GM23338 (cell line): ENCODE results near the gene PGBD5. TPM values are rescaled to one million over a fixed set of nuclear protein-coding genes. Genes with fewer than 3 reads are reported as not detected.

Source experiments
- ATAC-seq: fragments of 200-7000 bp; cut with Tn5 transposase; 3 replicates; pipeline ENCODE4 v1.9.1; 2020
- DNase-seq: peaks from one replicate; pipeline ENCODE4 v3.0.0-alpha.2; 2015; ENCODE audit warnings: low spot score
- H2AFZ ChIP-seq: fragments of 200-600 bp; sonication (generic); 2 replicates; pipeline ENCODE4 v1.8.0; 2016; ENCODE audit warnings: antibody characterized with exemption, mild to moderate bottlenecking, moderate library complexity
- H3F3A ChIP-seq: fragments of 200-600 bp; sonication (generic); replicated peaks from 2 replicates; pipeline ENCODE4 v1.8.0; 2017; ENCODE audit warnings: antibody characterized with exemption, mixed run types, low read depth
- H3K27ac ChIP-seq: fragments of 200-600 bp; sonication (generic); 2 replicates; pipeline ENCODE4 v1.6.1; 2016; ENCODE audit warnings: low read depth
- H3K27me3 ChIP-seq: fragments of 200-600 bp; sonication (generic); 2 replicates; pipeline ENCODE4 v1.8.0; 2016; ENCODE audit warnings: mild to moderate bottlenecking, mixed run types, moderate library complexity; ENCODE audit not compliant: insufficient read depth
- H3K36me3 ChIP-seq: fragments of 200-600 bp; sonication (generic); 2 replicates; pipeline ENCODE4 v1.8.0; 2016; ENCODE audit warnings: mild to moderate bottlenecking; ENCODE audit not compliant: insufficient read depth
- H3K4me1 ChIP-seq: fragments of 200-600 bp; sonication (generic); 2 replicates; pipeline ENCODE4 v1.8.0; 2016; ENCODE audit warnings: mild to moderate bottlenecking, moderate library complexity; ENCODE audit not compliant: insufficient read depth
- H3K4me2 ChIP-seq: fragments of 200-600 bp; sonication (generic); 2 replicates; pipeline ENCODE4 v1.7.1; 2017; ENCODE audit warnings: mixed run types
- H3K4me3 ChIP-seq: fragments of 200-600 bp; sonication (generic); 2 replicates; pipeline ENCODE4 v1.6.1; 2016; ENCODE audit warnings: mixed run types
- H3K79me2 ChIP-seq: fragments of 200-600 bp; sonication (generic); replicated peaks from 2 replicates; pipeline ENCODE4 v1.8.0; 2017; ENCODE audit warnings: mild to moderate bottlenecking; ENCODE audit not compliant: insufficient read depth
- H3K9me2 ChIP-seq: fragments of 200-600 bp; sonication (generic); 2 replicates; pipeline ENCODE4 v1.8.0; 2017; ENCODE audit not compliant: insufficient read depth
- H4K20me1 ChIP-seq: fragments of 200-600 bp; sonication (generic); replicated peaks from 2 replicates; pipeline ENCODE4 v1.8.0; 2017; ENCODE audit warnings: mild to moderate bottlenecking; ENCODE audit not compliant: insufficient read depth
- H3K27ac Mint-ChIP-seq: 2 replicates; pipeline ENCODE4 v1.8.0; 2020; ENCODE audit warnings: inconsistent platforms, mild to moderate bottlenecking, moderate library complexity, mixed read lengths
- H3K27me3 Mint-ChIP-seq: 3 replicates; pipeline ENCODE4 v1.8.0; 2022; ENCODE audit warnings: low read depth, mild to moderate bottlenecking, moderate library complexity, mixed read lengths, inconsistent platforms; ENCODE audit not compliant: insufficient read depth, poor library complexity
- H3K36me3 Mint-ChIP-seq: 3 replicates; pipeline ENCODE4 v1.8.0; 2021; ENCODE audit warnings: low read depth, mild to moderate bottlenecking, inconsistent platforms, moderate library complexity, mixed read lengths
- H3K4me1 Mint-ChIP-seq: 3 replicates; pipeline ENCODE4 v1.8.0; 2020; ENCODE audit warnings: mild to moderate bottlenecking, inconsistent platforms, mixed read lengths
- H3K4me3 Mint-ChIP-seq: 3 replicates; pipeline ENCODE4 v1.8.0; 2021; ENCODE audit warnings: moderate library complexity, mild to moderate bottlenecking, inconsistent platforms, mixed read lengths
- H3K9me3 Mint-ChIP-seq: 3 replicates; pipeline ENCODE4 v1.8.0; 2020; ENCODE audit warnings: moderate library complexity, mild to moderate bottlenecking, inconsistent platforms, mixed read lengths
- ETS1 ChIP-seq: IDR thresholded peaks from 2 replicates; pipeline ENCODE4 v1.6.1; 2016; ENCODE audit warnings: antibody characterized with exemption
- EZH2 ChIP-seq: fragments of 200-600 bp; sonication (generic); IDR thresholded peaks from one replicate; pipeline ENCODE4 v1.8.0; 2017; ENCODE audit warnings: antibody characterized with exemption, mild to moderate bottlenecking, low read depth; ENCODE audit not compliant: unreplicated experiment
- EZH2phosphoT487 ChIP-seq: fragments of 200-600 bp; sonication (generic); IDR thresholded peaks from one replicate; pipeline ENCODE4 v1.8.1; 2018; ENCODE audit warnings: antibody characterized with exemption; ENCODE audit not compliant: unreplicated experiment
- JUNB ChIP-seq: IDR thresholded peaks from one replicate; pipeline ENCODE4 v1.6.1; 2016; ENCODE audit warnings: antibody characterized with exemption; ENCODE audit not compliant: unreplicated experiment
- NANOG ChIP-seq: IDR thresholded peaks from 2 replicates; pipeline ENCODE4 v1.6.1; 2016; ENCODE audit warnings: antibody characterized with exemption, borderline replicate concordance
- STAT1 ChIP-seq: IDR thresholded peaks from one replicate; pipeline ENCODE4 v1.6.1; 2016; ENCODE audit warnings: antibody characterized with exemption; ENCODE audit not compliant: unreplicated experiment
- ZNF114 ChIP-seq: fragments of 250-450 bp; sonication (Bioruptor Pico); IDR thresholded peaks from 2 replicates; pipeline ENCODE4 v1.5.0; 2020; ENCODE audit warnings: mild to moderate bottlenecking, moderate library complexity
- ZNF462 ChIP-seq: fragments of 250-450 bp; sonication (Bioruptor Pico); IDR thresholded peaks from 2 replicates; pipeline ENCODE4 v1.5.0; 2020; ENCODE audit warnings: mild to moderate bottlenecking, moderate library complexity
- polyA plus RNA-seq: library from polyadenylated mRNA; unstranded; fragments of >200 nt; fragmentation: Nextera tagmentation; extraction: Ambion mirVana; gene quantifications from 2 replicates; pipeline ENCODE4 v1.2.1, GENCODE V29; 2016
- total RNA-seq: library from RNA; depleted of rRNA; stranded (reverse); fragments of >200 nt; shearing (Covaris generic); gene quantifications from 2 replicates; pipeline ENCODE4 v1.2.3, GENCODE V29; 2014
- TF ChIP-seq, protein P1 (sequence below), 2 experiments: fragments of 200-600 bp in 1 of 2; sonication (generic) in 1 of 2; conservative IDR thresholded peaks; 2 replicates each; pipeline versions ENCODE4 v1.5.1 to v1.6.1; 2016 to 2017; ENCODE audit warnings: antibody characterized with exemption in 2 of 2, low read depth in 2 of 2, mild to moderate bottlenecking in 2 of 2, moderate library complexity in 1 of 2

The PGBD5 gene
- total and polyA plus RNA-seq, 2 experiments from 2014 or later, result 3.4 to 16.6 TPM

GRCh38 chr1:230308821-230309220 is 117.3 kb downstream of the PGBD5 start:
- H3K27ac Mint-ChIP-seq, result no peak overlapping the region
- Histone ChIP-seq H4K20me1 (no peaks in the 10 kb centered on the region), H3K9me2 (no peaks in the 10 kb centered on the region), H3K27me3 (no peaks in the 10 kb centered on the region), H3K4me3 (no peak overlapping the region), H2AFZ (no peak overlapping the region), H3K27ac (no peak overlapping the region), H3K36me3 (no peaks in the 10 kb centered on the region), H3F3A (no peaks in the 10 kb centered on the region), H3K4me1 (no peaks in the 10 kb centered on the region), H3K4me2 (no peak overlapping the region), H3K79me2 (no peaks in the 10 kb centered on the region)
- TF ChIP-seq ETS1, result no peak
- TF ChIP-seq EZH2phosphoT487, result no peak
- TF ChIP-seq, protein P1, sequence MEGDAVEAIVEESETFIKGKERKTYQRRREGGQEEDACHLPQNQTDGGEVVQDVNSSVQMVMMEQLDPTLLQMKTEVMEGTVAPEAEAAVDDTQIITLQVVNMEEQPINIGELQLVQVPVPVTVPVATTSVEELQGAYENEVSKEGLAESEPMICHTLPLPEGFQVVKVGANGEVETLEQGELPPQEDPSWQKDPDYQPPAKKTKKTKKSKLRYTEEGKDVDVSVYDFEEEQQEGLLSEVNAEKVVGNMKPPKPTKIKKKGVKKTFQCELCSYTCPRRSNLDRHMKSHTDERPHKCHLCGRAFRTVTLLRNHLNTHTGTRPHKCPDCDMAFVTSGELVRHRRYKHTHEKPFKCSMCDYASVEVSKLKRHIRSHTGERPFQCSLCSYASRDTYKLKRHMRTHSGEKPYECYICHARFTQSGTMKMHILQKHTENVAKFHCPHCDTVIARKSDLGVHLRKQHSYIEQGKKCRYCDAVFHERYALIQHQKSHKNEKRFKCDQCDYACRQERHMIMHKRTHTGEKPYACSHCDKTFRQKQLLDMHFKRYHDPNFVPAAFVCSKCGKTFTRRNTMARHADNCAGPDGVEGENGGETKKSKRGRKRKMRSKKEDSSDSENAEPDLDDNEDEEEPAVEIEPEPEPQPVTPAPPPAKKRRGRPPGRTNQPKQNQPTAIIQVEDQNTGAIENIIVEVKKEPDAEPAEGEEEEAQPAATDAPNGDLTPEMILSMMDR (conservative IDR thresholded peaks at IDR 0.05; ENCODE audit: low read depth in 2 of 2), result no peak
- no peak for TF ChIP-seq ZNF114 (CRISPR knock-in tag)
- TF ChIP-seq JUNB, result no peak
- TF ChIP-seq EZH2, result no peak
- H3K36me3 Mint-ChIP-seq, result no peaks in the 10 kb centered on the region
- peaks cover 9% of the 10 kb centered on the region for H3K27me3 Mint-ChIP-seq
- ATAC-seq (no peak), DNase-seq (no peak)
- peaks cover 8% of the 10 kb centered on the region; the same call in 2 of the 3 replicates for H3K4me1 Mint-ChIP-seq
- H3K4me3 Mint-ChIP-seq, result no peak overlapping the region
- H3K9me3 Mint-ChIP-seq, result no peaks in the 10 kb centered on the region

DNA sequence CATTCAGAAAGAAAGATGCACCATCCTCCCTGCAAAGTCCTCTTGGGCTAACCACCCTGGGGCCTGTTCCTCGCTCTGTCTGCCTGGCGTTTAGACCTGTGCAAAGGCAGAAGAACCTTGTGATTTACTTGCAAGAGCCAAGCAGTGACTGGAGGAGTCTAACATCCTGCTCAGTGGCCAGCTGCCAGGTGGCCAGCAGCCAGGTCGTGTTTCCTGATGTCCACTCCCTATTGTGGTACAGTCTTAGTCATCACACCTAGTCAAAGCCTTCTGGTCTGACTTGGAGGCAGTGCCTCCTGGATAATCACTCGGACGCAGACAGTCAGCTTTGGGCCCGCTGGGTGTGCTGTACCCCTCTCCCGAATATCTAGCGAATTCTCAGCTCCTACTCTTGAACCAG is 118.1 kb downstream of the PGBD5 start:
- ATAC-seq, result no peak

More for the DNA sequence above, 118.1 kb downstream of the PGBD5 start:
- Histone ChIP-seq H3K27ac (no peak overlapping the region), H3K9me2 (no peaks in the 10 kb centered on the region), H3K4me1 (no peaks in the 10 kb centered on the region), H3K4me3 (no peak overlapping the region), H3K36me3 (no peaks in the 10 kb centered on the region), H4K20me1 (no peaks in the 10 kb centered on the region), H3K27me3 (no peaks in the 10 kb centered on the region), H3F3A (no peaks in the 10 kb centered on the region), H3K4me2 (no peak overlapping the region), H3K79me2 (no peaks in the 10 kb centered on the region), H2AFZ (no peak overlapping the region)
- Mint-ChIP-seq H3K9me3 (no peaks in the 10 kb centered on the region), H3K27me3 (peaks cover 9% of the 10 kb centered on the region), H3K36me3 (no peaks in the 10 kb centered on the region), H3K27ac (no peak overlapping the region), H3K4me1 (peaks cover 8% of the 10 kb centered on the region; the same call in 2 of the 3 replicates), H3K4me3 (no peak overlapping the region)
- DNase-seq, result no peak
- TF ChIP-seq NANOG, result no peak
- no peak for TF ChIP-seq ZNF114 (CRISPR knock-in tag)
- no peak for TF ChIP-seq STAT1
- no peak for TF ChIP-seq ZNF462
